NB4 (cell line): ENCODE measurements around the gene EPHA4.

Experiments
- CTCF ChIP-seq: IDR thresholded peaks from one replicate; pipeline ENCODE4 v1.5.1; 2012; ENCODE audit warnings: low read depth, low read length
- MYC ChIP-seq: IDR thresholded peaks from 2 replicates; pipeline ENCODE4 v1.6.1; 2011; ENCODE audit warnings: low read depth, low read length

DNA sequence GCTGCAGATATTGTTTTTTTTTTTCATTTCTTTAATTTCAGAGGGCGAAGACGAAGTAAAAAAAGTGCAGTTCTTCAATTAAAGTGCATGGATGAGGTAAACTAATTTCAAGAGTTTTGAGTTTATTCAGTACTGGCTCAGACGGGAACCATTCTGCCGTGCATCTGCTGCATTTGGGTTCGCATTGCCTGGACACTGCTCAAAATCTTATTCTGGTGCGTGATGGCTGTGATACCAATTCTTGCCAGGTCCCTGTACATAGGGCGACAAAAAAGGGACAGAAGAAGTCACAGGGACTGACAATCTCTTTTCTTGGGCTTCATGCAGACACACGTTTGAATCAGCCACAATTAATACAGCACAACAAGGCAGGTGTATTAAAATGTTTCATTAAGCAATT is 146.2 kb downstream of the EPHA4 start:
- TF ChIP-seq CTCF: no peak
- no peak for TF ChIP-seq MYC
